Smooth muscle cell (in vitro differentiated cells): ENCODE data around the gene RGS7. TPM values are rescaled to one million over a fixed set of nuclear protein-coding genes. Genes with fewer than 3 reads are reported as not detected.

Experiments
- DNase-seq: peaks from one replicate; lab custom pipeline; 2025; ENCODE audit not compliant: unreplicated experiment; lab: John Stamatoyannopoulos, UW
- H2AFZ ChIP-seq: fragments of 200-600 bp; sonication (generic); 2 replicates; pipeline ENCODE4 v1.6.0; 2016; ENCODE audit warnings: antibody characterized with exemption, low read depth, mild to moderate bottlenecking
- H3F3A ChIP-seq: fragments of 200-600 bp; sonication (generic); 2 replicates; pipeline ENCODE4 v1.6.0; 2017; ENCODE audit warnings: antibody characterized with exemption, low read depth
- H3K27ac ChIP-seq: fragments of 200-600 bp; sonication (generic); 2 replicates; pipeline ENCODE4 v1.5.1; 2016; ENCODE audit warnings: low read depth, mild to moderate bottlenecking
- H3K27me3 ChIP-seq: fragments of 200-600 bp; sonication (generic); 2 replicates; pipeline ENCODE4 v1.6.1; 2016; ENCODE audit warnings: low read depth, mild to moderate bottlenecking
- H3K36me3 ChIP-seq: fragments of 200-600 bp; sonication (generic); 2 replicates; pipeline ENCODE4 v1.5.1; 2016; ENCODE audit warnings: low read depth
- H3K4me1 ChIP-seq: fragments of 200-600 bp; sonication (generic); 2 replicates; pipeline ENCODE4 v1.5.1; 2016; ENCODE audit warnings: low read depth
- H3K4me2 ChIP-seq: fragments of 200-600 bp; sonication (generic); 2 replicates; pipeline ENCODE4 v1.6.0; 2016; ENCODE audit warnings: mild to moderate bottlenecking
- H3K4me3 ChIP-seq: fragments of 200-600 bp; sonication (generic); 2 replicates; pipeline ENCODE4 v1.5.1; 2016; ENCODE audit warnings: mild to moderate bottlenecking
- H3K79me2 ChIP-seq: fragments of 200-600 bp; sonication (generic); 2 replicates; pipeline ENCODE4 v1.6.0; 2016; ENCODE audit warnings: low read depth, mild to moderate bottlenecking
- H3K9ac ChIP-seq: fragments of 200-600 bp; sonication (generic); 2 replicates; pipeline ENCODE4 v1.6.0; 2016; ENCODE audit warnings: low read depth
- H3K9me3 ChIP-seq: fragments of 200-600 bp; sonication (generic); replicated peaks from 2 replicates; pipeline ENCODE4 v1.5.1; 2016; ENCODE audit warnings: low read depth
- H4K20me1 ChIP-seq: fragments of 200-600 bp; sonication (generic); 2 replicates; pipeline ENCODE4 v1.6.0; 2016; ENCODE audit warnings: low read depth
- CTCF ChIP-seq: fragments of 200-600 bp; sonication (generic); IDR thresholded peaks from 2 replicates; pipeline ENCODE4 v1.5.1; 2017; ENCODE audit warnings: borderline replicate concordance, mild to moderate bottlenecking, antibody characterized with exemption; ENCODE audit not compliant: insufficient read depth, poor library complexity, severe bottlenecking
- WGBS: methylation state at CpG from one replicate; pipeline ENCODE4 v1.1.7; 2016; ENCODE audit warnings: low lambda C conversion rate; 5-methylcytosine and 5-hydroxymethylcytosine counted together
- polyA plus RNA-seq: library from polyadenylated mRNA; unstranded; fragments of >200 nt; fragmentation: Nextera tagmentation; extraction: Ambion mirVana; gene quantifications from 2 replicates; pipeline ENCODE4 v1.2.1, GENCODE V29; 2016
- total RNA-seq: library from RNA; depleted of rRNA; stranded (reverse); fragments of >200 nt; gene quantifications from 2 replicates; pipeline ENCODE4 v1.2.3, GENCODE V29; 2014

RGS7 gene
- total and polyA plus RNA-seq, 2 experiments from 2014 or later, result 0.16 TPM; not detected in 1

DNA sequence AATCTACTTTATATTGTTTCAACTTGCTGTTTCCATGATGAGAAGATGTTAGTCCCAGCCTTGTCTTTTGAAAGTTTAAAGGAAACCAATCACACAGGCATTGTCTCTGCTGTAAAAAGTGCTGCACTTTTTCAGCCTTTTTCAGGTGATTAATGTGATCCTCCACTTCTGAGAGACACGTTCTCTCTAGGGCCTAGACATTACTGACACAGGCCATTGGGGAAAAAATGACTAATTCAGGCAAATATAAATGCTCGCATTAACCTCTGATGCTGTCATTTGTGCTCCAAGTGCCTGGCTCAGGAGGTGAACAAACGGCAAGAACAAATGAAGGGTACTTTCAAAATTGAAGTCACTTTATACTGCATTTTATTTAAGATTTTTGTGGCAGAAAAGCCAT, 32.4 kb upstream of the RGS7 start:
- TF ChIP-seq CTCF, result no peak
- Histone ChIP-seq H3K4me1 (no peaks in the 10 kb centered on the region), H3K9ac (no peak overlapping the region), H2AFZ (no peak overlapping the region), H3K27me3 (no peaks in the 10 kb centered on the region), H3K9me3 (no peaks in the 10 kb centered on the region), H3K4me3 (no peak overlapping the region), H3K4me2 (no peak overlapping the region), H3F3A (no peaks in the 10 kb centered on the region), H3K36me3 (no peaks in the 10 kb centered on the region), H3K27ac (no peak overlapping the region), H3K79me2 (no peaks in the 10 kb centered on the region), H4K20me1 (no peaks in the 10 kb centered on the region)
- WGBS, result 80% methylated on average over 3 of the region's 3 CpGs
- no peak for DNase-seq

GRCh38 chr1:241387216-241387615, 30.2 kb upstream of the RGS7 start:
- Histone ChIP-seq H3F3A (no peaks in the 10 kb centered on the region), H3K27ac (no peak overlapping the region), H3K4me1 (no peaks in the 10 kb centered on the region), H3K79me2 (no peaks in the 10 kb centered on the region), H2AFZ (no peak overlapping the region), H3K9me3 (no peaks in the 10 kb centered on the region), H3K36me3 (no peaks in the 10 kb centered on the region), H3K27me3 (no peaks in the 10 kb centered on the region), H4K20me1 (no peaks in the 10 kb centered on the region), H3K4me2 (no peak overlapping the region), H3K9ac (no peak overlapping the region), H3K4me3 (no peak overlapping the region)
- DNase-seq, result no peak
- TF ChIP-seq CTCF, result no peak

GRCh38 chr1:241376701-241377100, 19.7 kb upstream of the RGS7 start:
- no peak for TF ChIP-seq CTCF
- Histone ChIP-seq H3K27ac (no peak overlapping the region), H3K9me3 (no peaks in the 10 kb centered on the region), H3K4me3 (no peak overlapping the region), H3K4me1 (no peaks in the 10 kb centered on the region), H4K20me1 (no peaks in the 10 kb centered on the region), H3K9ac (no peak overlapping the region), H3K27me3 (no peaks in the 10 kb centered on the region), H3F3A (no peaks in the 10 kb centered on the region), H2AFZ (no peak overlapping the region), H3K79me2 (no peaks in the 10 kb centered on the region), H3K36me3 (no peaks in the 10 kb centered on the region), H3K4me2 (no peak overlapping the region)
- 88% methylated on average over 2 of the region's 2 CpGs for WGBS
- DNase-seq, result no peak

DNA sequence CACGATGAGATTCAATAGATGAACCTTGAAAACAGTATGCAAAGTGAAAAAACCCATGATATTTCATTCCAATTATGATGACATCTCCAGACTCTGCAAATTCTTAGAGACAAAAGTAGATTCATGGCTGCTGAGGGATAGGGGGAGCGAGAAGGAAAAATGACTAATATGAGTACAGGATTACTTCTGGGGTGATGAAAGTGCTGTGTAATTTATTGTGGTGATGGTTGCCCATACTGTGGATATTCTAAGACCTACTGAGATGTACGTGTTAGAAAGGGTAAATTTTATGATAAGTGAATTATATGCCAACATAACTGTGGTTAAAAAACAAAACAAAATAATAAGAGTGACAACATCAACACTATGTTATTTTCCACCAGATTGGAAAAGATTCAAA, 18.9 kb upstream of the RGS7 start:
- no peaks in the 10 kb centered on the region for H3K9me3 ChIP-seq
- no peak for TF ChIP-seq CTCF
- no peak overlapping the region for H2AFZ ChIP-seq
- H4K20me1 ChIP-seq, result no peaks in the 10 kb centered on the region
- H3K79me2 ChIP-seq, result no peaks in the 10 kb centered on the region
- no peak overlapping the region for H3K9ac ChIP-seq
- H3K4me3 ChIP-seq, result no peak overlapping the region
- no peaks in the 10 kb centered on the region for H3K36me3 ChIP-seq
- WGBS, result 78% methylated on average over 3 of the region's 3 CpGs
- no peaks in the 10 kb centered on the region for H3F3A ChIP-seq
- DNase-seq, result no peak
- no peaks in the 10 kb centered on the region for H3K4me1 ChIP-seq
- H3K27ac ChIP-seq, result no peak overlapping the region
- H3K4me2 ChIP-seq, result no peak overlapping the region
- no peaks in the 10 kb centered on the region for H3K27me3 ChIP-seq
